Frontal cortex (tissue), 1 donor: Measurements from ENCODE around the gene OR2T11. TPM values are rescaled to one million over a fixed set of nuclear protein-coding genes. Genes with fewer than 3 reads are reported as not detected.

Source experiments
- small RNA-seq: library from RNA; depleted of rRNA; stranded (forward); fragments of <200 nt; gene quantifications from one replicate; pipeline ENCODE3, GENCODE V24; 2014
- total RNA-seq: library from RNA; depleted of rRNA; stranded (reverse); fragments of >200 nt; gene quantifications from one replicate; pipeline ENCODE4 v1.2.3, GENCODE V29; 2014

OR2T11 gene
- total RNA-seq, 1 donor from 2014 or later = not detected

Small RNA genes within 50 kb of the gene (small RNA-seq; reads per million reads assigned to genes)
- gene RF00019 = not detected

Other genes with a start within 250 kb of the OR2T11 start
- gene OR2T1, start 232.0 kb downstream of the OR2T11 start, total RNA-seq = not detected
- not detected for gene OR2T2, start 189.5 kb downstream of the OR2T11 start, total RNA-seq
- not detected for gene OR2T3, start 161.7 kb downstream of the OR2T11 start, total RNA-seq
- not detected for gene OR2T5, start 146.5 kb downstream of the OR2T11 start, total RNA-seq
- not detected for gene OR2G6, start 127.0 kb downstream of the OR2T11 start, total RNA-seq
- gene OR2T29, start 72.3 kb downstream of the OR2T11 start, total RNA-seq = not detected
- not detected for gene OR2T34, start 60.3 kb downstream of the OR2T11 start, total RNA-seq
- not detected for gene OR2T10, start 37.4 kb downstream of the OR2T11 start, total RNA-seq
- gene OR2T35, start 10.2 kb upstream of the OR2T11 start, total RNA-seq = under 0.01 TPM
- gene OR2T27, start 20.4 kb upstream of the OR2T11 start, total RNA-seq = not detected
- not detected for gene OR14I1, start 67.7 kb upstream of the OR2T11 start, total RNA-seq
- not detected for gene LYPD8, start 120.7 kb upstream of the OR2T11 start, total RNA-seq
- gene SH3BP5L, start 190.8 kb upstream of the OR2T11 start, total RNA-seq = 31.4 TPM
- 14.7 TPM for gene ZNF672, start 203.1 kb upstream of the OR2T11 start, total RNA-seq
- gene ZNF692, start 224.0 kb upstream of the OR2T11 start, total RNA-seq = 19.6 TPM